Fibroblast of lung (primary cell): Measurements from ENCODE around the gene TMEM131.

Experiments
- EZH2 ChIP-seq: IDR thresholded peaks from 2 replicates; pipeline ENCODE4 v1.5.1; 2012; ENCODE audit warnings: low read length, control low read depth, mild to moderate bottlenecking; ENCODE audit errors: missing control alignments
- TF ChIP-seq, protein P1 (sequence below), 2 donors: IDR thresholded peaks in 1 of 2; conservative IDR thresholded peaks in 1 of 2; 1 replicate in 1 of 2; 2 replicates in 1 of 2; pipeline ENCODE4 v1.5.1; 2011 to 2012; ENCODE audit warnings: low read length in 2 of 2, control low read depth in 1 of 2, inconsistent platforms in 1 of 2, low read depth in 1 of 2, mild to moderate bottlenecking in 1 of 2

DNA sequence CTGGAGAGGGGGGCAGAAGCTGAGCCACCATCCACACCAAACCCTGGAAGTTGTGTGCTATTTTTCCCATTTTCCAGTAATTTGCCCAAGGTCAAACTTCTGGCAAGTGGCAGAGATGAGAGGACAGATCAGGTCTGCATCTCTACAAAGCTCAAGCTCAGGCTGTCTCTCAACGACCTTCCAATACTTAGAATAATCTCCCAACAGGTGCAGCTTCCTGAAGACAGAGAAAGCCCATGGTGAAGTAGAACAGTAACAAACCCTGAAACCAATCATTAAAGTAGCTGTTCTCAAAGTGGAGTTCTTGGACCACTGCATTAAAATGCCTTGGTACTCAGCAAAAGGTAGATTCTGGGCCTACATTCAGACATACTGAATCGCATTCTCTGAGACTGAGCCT is 37.6 kb downstream of the TMEM131 start:
- TF ChIP-seq, protein P1, sequence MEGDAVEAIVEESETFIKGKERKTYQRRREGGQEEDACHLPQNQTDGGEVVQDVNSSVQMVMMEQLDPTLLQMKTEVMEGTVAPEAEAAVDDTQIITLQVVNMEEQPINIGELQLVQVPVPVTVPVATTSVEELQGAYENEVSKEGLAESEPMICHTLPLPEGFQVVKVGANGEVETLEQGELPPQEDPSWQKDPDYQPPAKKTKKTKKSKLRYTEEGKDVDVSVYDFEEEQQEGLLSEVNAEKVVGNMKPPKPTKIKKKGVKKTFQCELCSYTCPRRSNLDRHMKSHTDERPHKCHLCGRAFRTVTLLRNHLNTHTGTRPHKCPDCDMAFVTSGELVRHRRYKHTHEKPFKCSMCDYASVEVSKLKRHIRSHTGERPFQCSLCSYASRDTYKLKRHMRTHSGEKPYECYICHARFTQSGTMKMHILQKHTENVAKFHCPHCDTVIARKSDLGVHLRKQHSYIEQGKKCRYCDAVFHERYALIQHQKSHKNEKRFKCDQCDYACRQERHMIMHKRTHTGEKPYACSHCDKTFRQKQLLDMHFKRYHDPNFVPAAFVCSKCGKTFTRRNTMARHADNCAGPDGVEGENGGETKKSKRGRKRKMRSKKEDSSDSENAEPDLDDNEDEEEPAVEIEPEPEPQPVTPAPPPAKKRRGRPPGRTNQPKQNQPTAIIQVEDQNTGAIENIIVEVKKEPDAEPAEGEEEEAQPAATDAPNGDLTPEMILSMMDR (conservative IDR thresholded peaks at IDR 0.05 in 1 of 2, IDR thresholded peaks at IDR 0.05 in 1 of 2; ENCODE audit: low read depth in 1 of 2, low read length in 2 of 2), result no peak
- TF ChIP-seq EZH2, result no peak
